Esophagus (tissue), 2 donors: ENCODE data around the gene DYNLT4. TPM values are rescaled to one million over a fixed set of nuclear protein-coding genes. Genes with fewer than 3 reads are reported as not detected.
A peak's percentile ranks its signal among the peaks of the same experiment; 100 is the strongest.

Source experiments
- H3K27ac ChIP-seq, 2 donors: one replicate each; pipeline ENCODE4 v1.5.1; 2013; ENCODE audit warnings: low read depth in 2 of 2, mild to moderate bottlenecking in 2 of 2, inconsistent platforms in 1 of 2, low read length in 1 of 2, moderate library complexity in 1 of 2
- H3K27me3 ChIP-seq, 2 donors: one replicate each; pipeline ENCODE4 v1.6.1; 2013; ENCODE audit warnings: low read length in 2 of 2, control low read depth in 1 of 2, mild to moderate bottlenecking in 1 of 2; ENCODE audit not compliant: insufficient read depth in 2 of 2, control insufficient read depth in 1 of 2
- H3K36me3 ChIP-seq, 2 donors: one replicate each; pipeline ENCODE4 v1.6.1; 2013; ENCODE audit warnings: low read length in 1 of 2; ENCODE audit not compliant: control insufficient read depth in 2 of 2, insufficient read depth in 2 of 2
- H3K4me1 ChIP-seq, 2 donors: one replicate each; pipeline ENCODE4 v1.6.1; 2013; ENCODE audit warnings: low read length in 1 of 2; ENCODE audit not compliant: control insufficient read depth in 2 of 2, insufficient read depth in 2 of 2
- H3K4me3 ChIP-seq, 2 donors: one replicate each; pipeline ENCODE4 v1.5.1; 2013; ENCODE audit warnings: low read length in 2 of 2, mild to moderate bottlenecking in 2 of 2, low read depth in 1 of 2, moderate library complexity in 1 of 2
- H3K9me3 ChIP-seq, 2 donors: one replicate each; pipeline ENCODE4 v1.6.1; 2013; ENCODE audit warnings: mild to moderate bottlenecking in 2 of 2, low read depth in 1 of 2, low read length in 1 of 2, moderate library complexity in 1 of 2; ENCODE audit not compliant: control insufficient read depth in 2 of 2, insufficient read depth in 1 of 2
- WGBS, 2 donors: extraction: QIAGEN DNeasy Blood & Tissue Kit; methylation state at CpG; one replicate each; pipeline ENCODE4 v1.1.7; 2013; 5-methylcytosine and 5-hydroxymethylcytosine counted together
- polyA plus RNA-seq, 2 donors: library from polyadenylated mRNA; stranded (reverse); fragments of 200-250 nt; gene quantifications; one replicate each; pipeline ENCODE4 v1.2.3, GENCODE V29; 2013
- donor health status: healthy with polysubstance abuse.
- donor health status: Bipolar disorder and iron deficiency.

The DYNLT4 gene
- polyA plus RNA-seq, 2 donors = 0.14 to 0.26 TPM

- peaks cover 0 to 4% of the 10 kb centered on the region in 2 donors for H3K36me3 ChIP-seq
- no peaks in the 10 kb centered on the region for H3K9me3 ChIP-seq
- H3K27me3 ChIP-seq = no peaks in the 10 kb centered on the region
- WGBS, 2 donors = 29 to 38% methylated on average over 8 of the region's 8 CpGs
- H3K27ac ChIP-seq = no peak overlapping the region
- H3K4me3 ChIP-seq = peak overlapping the region in 1 of 2 donors; percentile 5
- peaks cover under 1 to 7% of the 10 kb centered on the region in 2 donors for H3K4me1 ChIP-seq
These were observed 23.5 kb downstream of the DYNLT4 start for GRCh38 chr1:44783697-44784093.

GRCh38 chr1:44780583-44781121 lies 26.5 kb downstream of the DYNLT4 start:
- Histone ChIP-seq H3K9me3 (no peaks in the 10 kb centered on the region), H3K27ac (no peak overlapping the region), H3K36me3 (peaks cover 8 to 25% of the 10 kb centered on the region in 2 donors), H3K27me3 (no peaks in the 10 kb centered on the region), H3K4me3 (no peak overlapping the region), H3K4me1 (peaks cover 6 to 9% of the 10 kb centered on the region in 2 donors)
- WGBS, 2 donors = 91 to 93% methylated on average over 14 of the region's 14 CpGs

DNA sequence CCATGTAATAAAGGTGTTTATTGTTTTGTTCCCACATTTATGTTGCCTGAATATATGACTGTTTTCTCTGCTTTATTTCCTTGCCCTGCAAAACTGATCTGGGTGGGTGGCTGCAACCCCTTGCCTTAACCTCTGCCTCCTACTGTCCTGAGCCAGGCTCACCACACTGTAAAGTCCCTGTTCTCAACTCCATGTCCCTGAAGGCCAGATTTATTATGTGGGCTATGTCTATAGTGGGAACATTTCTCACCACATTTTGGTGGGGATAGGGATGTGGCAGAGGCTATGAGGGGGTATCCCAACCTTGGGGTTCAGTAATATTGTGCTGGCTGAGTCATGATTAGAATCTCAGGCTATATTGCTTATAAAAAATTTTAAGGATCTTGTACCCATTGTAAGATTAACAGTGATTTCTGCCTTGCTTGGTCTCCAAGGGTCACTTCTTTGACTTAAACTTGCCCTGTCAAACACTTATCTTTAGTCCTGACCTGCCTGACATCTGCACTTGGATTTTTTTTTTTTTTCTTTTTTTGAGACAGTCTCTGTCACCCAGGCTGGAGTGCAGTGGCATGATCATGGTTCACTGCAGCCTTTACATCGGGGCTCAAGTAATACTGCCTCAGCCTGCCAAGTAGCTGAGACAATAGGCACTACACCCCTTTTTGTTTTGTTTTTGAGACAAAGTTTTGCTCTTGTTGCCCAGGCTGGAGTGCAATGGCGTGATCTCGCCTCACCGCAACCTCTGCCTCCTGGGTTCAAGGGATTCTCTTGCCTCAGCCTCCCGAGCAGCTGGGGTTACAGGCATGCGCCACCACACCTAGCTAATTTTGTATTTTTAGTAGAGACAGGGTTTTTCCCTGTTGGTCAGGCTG lies 28.2 kb downstream of the DYNLT4 start:
- Histone ChIP-seq H3K27ac (peak overlapping the region in 1 of 2 donors; percentile 47), H3K9me3 (no peaks in the 10 kb centered on the region), H3K4me3 (no peak overlapping the region), H3K4me1 (peaks cover 6% of the 10 kb centered on the region in 2 donors), H3K27me3 (no peaks in the 10 kb centered on the region), H3K36me3 (peaks cover 8 to 25% of the 10 kb centered on the region in 2 donors)
- 81 to 89% methylated on average over 6 of the region's 6 CpGs for WGBS, 2 donors

DNA sequence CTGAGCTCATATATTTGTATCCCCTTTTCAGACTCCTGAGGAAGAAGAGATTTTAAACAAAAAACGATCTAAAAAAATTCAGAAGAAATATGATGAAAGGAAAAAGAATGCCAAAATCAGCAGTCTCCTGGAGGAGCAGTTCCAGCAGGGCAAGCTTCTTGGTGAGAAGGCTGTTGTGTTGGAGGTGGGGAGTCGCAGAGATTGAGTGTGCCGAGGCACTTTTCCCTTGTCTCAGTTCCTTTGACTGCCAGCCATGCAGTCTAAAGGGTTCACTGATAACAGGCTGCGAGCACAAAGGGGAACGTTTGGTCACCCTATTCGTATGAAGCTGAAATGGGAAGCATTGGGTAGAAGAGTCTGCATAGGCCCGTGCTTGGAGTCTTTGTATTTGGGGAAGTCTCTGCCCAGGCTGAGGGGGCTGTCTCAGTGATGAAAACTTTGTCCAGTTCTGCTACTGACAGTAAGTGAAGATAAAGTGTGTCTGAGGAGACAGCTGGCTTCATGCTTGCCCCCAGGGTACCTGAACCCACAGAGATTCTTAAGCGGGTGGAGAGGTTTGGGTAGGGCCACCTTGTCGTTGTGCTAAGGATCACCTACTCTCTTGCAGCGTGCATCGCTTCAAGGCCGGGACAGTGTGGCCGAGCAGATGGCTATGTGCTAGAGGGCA lies 29.0 kb downstream of the DYNLT4 start:
- H3K4me3 ChIP-seq = peak overlapping the region in 1 of 2 donors; percentile 88
- 65 to 69% methylated on average over 13 of the region's 13 CpGs for WGBS, 2 donors
- H3K27me3 ChIP-seq = no peaks in the 10 kb centered on the region
- H3K9me3 ChIP-seq = no peaks in the 10 kb centered on the region
- H3K4me1 ChIP-seq = peaks cover 6% of the 10 kb centered on the region in 2 donors
- H3K27ac ChIP-seq = no peak overlapping the region
- peaks cover 8 to 25% of the 10 kb centered on the region in 2 donors for H3K36me3 ChIP-seq

- peaks cover 6% of the 10 kb centered on the region in 2 donors for H3K4me1 ChIP-seq
- H3K27ac ChIP-seq = peak overlapping the region; percentile 97 to 99
- H3K36me3 ChIP-seq = peaks cover 8 to 25% of the 10 kb centered on the region in 2 donors
These were observed 29.6 kb downstream of the DYNLT4 start for GRCh38 chr1:44777547-44777946.

DNA sequence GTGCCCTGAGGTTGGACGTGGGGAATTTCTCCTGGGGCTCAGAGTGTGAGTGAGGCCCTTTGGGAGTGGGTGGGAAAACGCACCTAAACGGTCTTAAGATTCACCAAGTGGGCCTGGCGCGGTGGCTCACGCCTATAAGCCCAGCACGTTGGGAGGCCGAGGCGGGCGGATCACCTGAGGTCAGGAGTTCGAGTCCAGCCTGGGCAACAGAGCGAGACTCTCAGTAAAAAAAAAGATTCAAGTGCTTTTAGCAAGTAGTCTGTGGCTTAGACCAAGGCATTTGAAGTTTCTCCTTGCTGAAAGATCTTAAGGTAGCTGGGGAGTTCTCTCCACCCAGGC lies 30.5 kb downstream of the DYNLT4 start:
- no peaks in the 10 kb centered on the region for H3K9me3 ChIP-seq
- H3K36me3 ChIP-seq = peaks cover 8 to 25% of the 10 kb centered on the region in 2 donors

More at GRCh38 chr1:44777547-44777946, 29.6 kb downstream of the DYNLT4 start:
- WGBS, 2 donors = 63 to 69% methylated on average over 14 of the region's 14 CpGs
- H3K27me3 ChIP-seq = no peaks in the 10 kb centered on the region
- H3K4me3 ChIP-seq = peak overlapping the region in 1 of 2 donors; percentile 88
- H3K9me3 ChIP-seq = no peaks in the 10 kb centered on the region

GRCh38 chr1:44775930-44776729 lies 31.0 kb downstream of the DYNLT4 start:
- WGBS, 2 donors = 4% methylated on average over 34 to 36 of the region's 36 CpGs
- Histone ChIP-seq H3K27ac (peak overlapping the region; percentile 97 to 99), H3K4me1 (peaks cover 6% of the 10 kb centered on the region in 2 donors), H3K9me3 (no peaks in the 10 kb centered on the region), H3K27me3 (no peaks in the 10 kb centered on the region), H3K36me3 (peaks cover 8 to 23% of the 10 kb centered on the region in 2 donors), H3K4me3 (peak overlapping the region; percentile 87 to 88)

More for the DNA sequence above, 30.5 kb downstream of the DYNLT4 start:
- Histone ChIP-seq H3K27ac (peak overlapping the region; percentile 97 to 99), H3K4me1 (peaks cover 6% of the 10 kb centered on the region in 2 donors), H3K4me3 (peak overlapping the region; percentile 87 to 88), H3K27me3 (no peaks in the 10 kb centered on the region)
- 23 to 30% methylated on average over 12 of the region's 12 CpGs for WGBS, 2 donors

- Histone ChIP-seq H3K27me3 (no peaks in the 10 kb centered on the region), H3K27ac (peak within 1 kb of the TSS; percentile 97 to 99), H3K9me3 (no peaks in the 10 kb centered on the region), H3K36me3 (peaks cover 8 to 23% of the 10 kb centered on the region in 2 donors), H3K4me3 (peak within 1 kb of the TSS; percentile 87 to 88), H3K4me1 (peaks cover 6% of the 10 kb centered on the region in 2 donors)
- 0% methylated on average over 64 to 65 of the region's 65 CpGs for WGBS, 2 donors
These were observed 31.8 kb downstream of the DYNLT4 start, which contains the start of gene RPS8 for GRCh38 chr1:44775078-44775929. Gene RPS8, plus strand, starts transcription at chr1:44775540. Its CDS starts 57 bp downstream, at chr1:44775597.
